HG02798 (cell line): ENCODE data around the gene IRS2.
"Not testable (repeated sequence)": the region's sequence is repeated elsewhere in the genome, so short reads cannot be mapped to it uniquely, and the experiment has no call there.

Source experiments
- ATAC-seq: cut with Tn5 transposase; IDR thresholded peaks from one replicate; pipeline ENCODE4 v1.9.1; 2021; ENCODE audit warnings: mild to moderate bottlenecking; ENCODE audit not compliant: unreplicated experiment, poor library complexity

Gene IRS2

DNA sequence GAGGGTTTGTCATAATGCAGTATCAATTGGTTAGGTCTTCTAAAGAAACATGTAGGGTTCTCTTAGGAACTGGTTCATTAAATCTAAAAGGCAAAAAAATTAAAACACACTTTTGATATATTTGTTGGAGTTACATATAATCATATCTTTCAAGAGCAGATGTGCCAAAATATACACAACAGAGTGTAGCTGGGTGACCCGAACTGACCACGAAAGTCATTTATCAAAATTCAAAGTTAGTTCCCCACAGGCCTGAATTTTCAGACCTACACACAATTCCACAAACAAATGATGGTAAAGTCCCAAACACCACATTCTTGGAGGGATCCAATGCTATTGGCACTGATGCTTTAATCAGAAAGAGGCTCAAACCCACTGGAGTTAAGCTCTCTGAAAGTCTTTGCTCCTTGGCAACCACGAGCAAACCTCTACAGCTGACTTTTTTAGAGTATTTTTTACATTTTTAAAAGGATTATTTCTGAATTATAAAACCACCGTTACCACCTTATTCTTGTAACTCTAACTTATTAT, 50.9 kb downstream of the IRS2 start:
- ATAC-seq, result no peak

DNA sequence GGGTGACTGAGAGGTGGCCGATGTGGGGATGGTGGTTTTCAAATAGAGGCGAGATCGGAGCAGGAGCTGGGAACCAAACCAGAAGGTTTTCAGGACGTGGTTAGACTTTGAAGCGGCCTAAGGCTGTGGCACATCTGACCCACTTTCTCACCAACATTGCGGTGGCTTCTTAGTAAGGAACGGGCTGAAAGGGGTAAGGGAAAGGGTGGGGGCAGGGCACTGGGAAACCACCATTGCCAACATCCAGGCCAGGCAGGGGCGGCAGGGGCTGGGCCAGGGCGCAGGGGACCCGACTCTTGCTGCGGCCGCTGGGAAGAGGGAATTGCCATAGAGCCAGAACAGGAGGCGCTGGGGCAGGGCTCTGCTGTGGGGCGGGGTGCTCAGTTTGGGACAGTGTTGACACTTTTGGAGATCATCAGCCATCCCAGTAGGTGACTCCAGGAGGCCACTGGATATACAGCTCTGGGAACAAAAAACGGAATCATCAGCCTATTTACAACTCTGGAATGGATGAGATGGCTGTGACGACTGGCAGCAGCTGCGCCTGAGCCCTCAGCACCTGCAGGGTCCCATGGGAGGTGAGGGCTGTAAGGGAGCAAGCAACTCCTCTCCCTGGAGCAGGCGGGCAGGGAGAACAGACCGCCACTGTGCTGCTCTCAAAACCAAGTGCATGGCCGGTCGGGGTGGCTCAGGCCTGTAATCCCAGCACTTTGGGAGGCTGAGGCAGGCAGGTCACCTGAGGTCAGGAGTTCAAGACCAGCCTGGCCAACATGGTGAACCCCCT, 52.2 kb downstream of the IRS2 start:
- ATAC-seq, result no peak

DNA sequence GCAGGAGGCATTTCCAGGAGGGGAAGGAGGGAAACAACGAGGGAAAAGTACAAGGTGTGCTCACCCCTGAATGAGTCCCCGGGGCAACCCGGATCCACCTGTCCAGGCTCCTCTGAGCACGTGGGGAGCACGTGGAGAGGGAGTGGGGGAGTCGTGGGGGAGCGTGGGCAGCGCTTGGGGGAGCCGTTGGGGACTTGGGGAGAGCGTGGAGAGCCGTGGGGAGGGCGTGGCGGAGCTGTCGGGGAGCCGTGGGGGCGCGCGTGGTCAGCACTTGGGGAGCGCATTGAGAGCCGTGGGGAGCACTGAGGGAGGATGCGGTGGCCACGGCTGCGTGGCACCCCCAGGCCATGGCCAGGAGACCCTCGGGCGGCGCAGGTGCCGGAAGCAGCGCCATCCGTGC, 52.8 kb downstream of the IRS2 start:
- no peak for ATAC-seq

DNA sequence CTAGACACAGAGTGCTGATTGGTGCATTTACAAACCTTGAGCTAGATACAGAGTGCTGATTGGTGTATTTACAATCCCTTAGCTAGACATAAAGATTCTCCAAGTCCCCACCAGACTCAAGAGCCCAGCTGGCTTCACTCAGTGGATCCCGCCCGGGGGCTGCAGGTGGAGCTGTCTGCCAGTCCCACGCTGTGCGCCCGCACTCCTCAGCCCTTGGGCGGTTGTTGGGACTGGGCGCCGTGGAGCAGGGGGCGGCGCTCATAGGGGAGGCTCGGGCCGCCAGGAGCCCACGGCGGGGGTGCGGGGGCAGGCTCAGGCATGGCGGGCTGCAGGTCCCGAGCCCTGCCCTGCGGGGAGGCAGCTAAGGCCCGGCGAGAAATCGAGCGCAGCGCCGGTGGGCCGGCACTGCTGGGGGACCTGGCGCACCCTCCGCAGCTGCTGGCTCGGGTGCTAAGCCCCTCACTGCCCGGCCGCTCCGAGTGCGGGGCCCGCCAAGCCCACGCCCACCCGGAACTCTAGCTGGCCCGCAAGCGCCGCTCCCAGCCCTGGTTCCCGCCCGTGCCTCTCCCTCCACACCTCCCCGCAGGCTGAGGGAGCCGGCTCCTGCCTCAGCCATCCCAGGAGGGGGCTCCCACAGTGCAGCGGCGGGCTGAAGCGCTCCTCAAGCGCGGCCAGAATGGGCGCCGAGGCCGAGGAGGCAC, 53.8 kb downstream of the IRS2 start:
- ATAC-seq, result not testable (repeated sequence)

DNA sequence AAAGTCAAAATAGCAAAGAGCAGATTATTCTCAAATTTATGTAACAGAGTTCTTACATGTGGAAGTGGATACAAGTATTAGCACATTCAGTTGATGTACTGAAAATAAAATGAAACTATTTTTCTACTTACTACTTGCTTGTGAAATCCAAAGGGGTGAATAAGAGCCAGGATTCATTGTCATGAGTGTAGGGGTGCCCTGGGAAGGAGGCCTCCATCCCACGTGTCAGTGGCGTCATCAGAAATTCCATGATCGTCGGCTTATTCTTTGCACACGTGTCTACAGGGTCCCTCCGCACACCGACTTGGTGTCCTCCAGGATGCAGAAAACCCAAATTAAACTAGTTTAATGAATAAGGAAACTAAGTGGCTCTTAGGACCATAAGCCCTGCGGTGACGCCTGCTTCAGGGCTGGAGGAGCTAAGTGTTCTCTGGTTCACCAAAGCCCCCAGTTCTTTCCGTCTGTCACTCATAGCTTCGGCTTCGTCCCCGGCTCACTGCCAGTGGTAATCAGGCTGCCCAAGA, 55.5 kb downstream of the IRS2 start:
- ATAC-seq, result no peak

DNA sequence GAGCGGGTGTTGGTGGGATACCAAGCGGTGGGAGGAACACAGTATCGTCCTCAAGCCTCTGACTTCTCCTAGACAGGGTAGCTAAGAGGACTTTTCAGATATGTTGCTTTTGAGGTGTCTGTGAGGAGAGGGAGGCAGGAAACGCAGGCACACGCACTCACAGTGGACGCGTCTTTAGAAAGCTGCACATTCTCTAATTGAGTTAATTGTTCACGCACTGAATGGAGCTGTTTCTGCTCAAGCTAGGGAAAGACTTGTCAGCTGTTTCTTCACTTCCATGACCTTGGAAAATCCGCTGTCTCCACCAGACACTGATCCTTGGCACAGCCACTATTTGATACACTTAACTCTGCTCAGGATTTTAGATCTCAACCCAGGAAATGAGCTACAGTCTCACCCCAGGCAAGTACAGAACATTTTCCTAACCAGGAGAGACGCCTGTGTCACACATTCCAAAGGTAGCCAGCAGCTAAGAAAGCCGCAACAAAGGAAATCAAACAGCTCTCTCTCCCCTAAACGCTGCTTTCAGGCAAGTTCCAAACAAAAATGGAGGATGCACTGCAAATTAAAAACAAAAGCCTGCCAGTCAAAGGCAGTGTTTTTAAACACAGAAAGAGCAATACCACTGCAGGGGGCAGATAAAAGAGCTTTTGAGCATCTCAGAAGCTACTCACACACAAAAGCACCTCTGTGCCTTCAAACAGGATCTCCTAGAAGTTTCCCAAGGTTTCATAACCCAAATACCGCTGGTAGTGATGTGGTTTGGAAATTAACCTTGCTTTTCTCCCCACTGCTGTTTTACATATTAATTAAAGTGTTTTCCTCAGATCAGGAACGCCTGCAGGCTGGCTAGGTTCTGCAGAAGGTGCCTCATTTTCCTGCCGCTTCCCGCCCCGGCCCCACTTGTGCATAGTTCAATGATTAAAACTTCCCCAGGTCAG, 57.3 kb downstream of the IRS2 start:
- no peak for ATAC-seq

DNA sequence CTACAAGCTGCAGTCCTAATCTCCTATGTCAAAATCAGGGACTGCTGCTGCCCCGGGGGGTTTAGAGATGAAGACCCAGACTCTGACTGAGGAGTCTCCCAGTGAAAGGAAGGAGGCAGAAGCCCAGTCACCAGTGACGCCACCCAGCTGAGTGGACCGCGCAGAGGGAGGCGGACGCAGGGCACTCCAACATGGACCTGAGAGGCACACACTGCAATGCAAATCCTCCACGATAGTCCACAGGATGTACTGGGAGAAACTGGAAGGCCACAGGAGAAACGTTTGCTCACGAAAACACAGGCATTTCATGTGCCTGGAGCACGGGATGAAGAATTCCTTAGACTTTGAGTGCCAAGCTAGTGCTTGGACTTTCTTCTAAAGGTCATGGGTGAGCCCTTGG, 58.3 kb downstream of the IRS2 start:
- ATAC-seq, result no peak

DNA sequence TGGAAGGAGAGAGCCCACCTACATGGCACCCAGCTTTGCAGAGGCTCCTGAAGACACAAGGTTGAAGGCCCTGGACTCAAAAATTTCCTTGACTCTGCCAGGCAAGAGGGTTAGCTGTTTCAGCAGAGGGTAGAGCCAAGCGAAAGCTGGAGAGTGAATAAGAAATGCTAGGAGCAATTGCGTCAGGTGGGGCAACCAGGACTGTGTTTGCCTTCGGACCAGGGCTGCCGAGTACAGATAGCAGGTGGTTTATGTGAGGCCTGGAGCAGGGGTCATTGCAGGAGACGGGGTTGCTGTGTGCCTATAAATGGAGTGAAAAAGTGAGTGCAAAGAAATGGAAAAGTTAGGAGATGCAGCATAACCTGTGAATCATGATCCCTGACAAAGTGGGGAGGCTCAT, 59.1 kb downstream of the IRS2 start:
- no peak for ATAC-seq

DNA sequence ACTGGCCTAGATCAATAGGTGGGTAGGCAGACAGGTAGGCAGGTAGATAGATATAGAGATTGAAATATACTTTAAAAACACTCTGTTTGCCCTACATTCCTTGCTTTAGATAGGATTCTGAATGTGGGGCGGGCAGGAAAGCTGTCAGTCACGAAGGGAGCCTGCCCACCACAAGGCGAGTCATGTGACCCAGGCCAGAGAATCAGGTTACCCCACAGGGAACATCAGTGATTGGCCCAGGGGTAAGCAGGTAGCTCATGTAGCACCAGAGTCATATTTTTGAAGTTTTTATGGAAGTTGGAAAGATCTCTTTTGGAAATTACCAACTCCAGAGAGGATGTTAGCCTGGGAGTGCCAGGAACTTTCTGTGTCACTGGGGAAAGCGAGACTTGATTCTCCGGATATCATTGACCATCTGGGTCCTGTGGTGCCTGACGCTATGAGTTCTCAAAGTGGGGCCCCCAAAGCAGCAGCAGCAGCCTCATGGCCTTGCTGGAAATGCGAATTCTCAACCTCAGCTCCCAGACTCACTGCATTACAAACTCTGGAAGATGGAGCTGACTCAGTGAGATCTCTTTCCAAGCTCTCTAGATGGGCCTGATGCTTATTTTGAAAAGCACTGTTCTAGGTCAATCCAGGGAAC, 60.3 kb downstream of the IRS2 start:
- ATAC-seq, result no peak

DNA sequence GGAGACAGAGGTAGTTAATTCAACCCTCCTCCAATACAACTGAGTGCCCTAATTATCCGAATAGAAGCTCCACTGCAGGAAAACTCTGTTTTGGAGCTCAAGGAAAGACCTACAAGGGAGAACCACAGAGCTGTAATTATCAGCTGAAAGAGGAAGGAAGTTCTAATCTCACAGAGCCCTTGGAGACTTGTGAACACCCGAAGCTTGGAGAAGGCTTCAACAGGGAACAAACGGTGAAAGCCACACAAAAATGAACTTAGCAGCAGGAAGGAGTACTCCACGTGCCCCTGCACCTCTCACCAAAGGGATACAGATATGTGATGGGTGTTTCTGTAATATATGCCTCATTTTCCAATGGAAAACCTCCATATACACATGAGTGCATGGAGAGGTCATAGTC, 61.1 kb downstream of the IRS2 start:
- ATAC-seq, result no peak

DNA sequence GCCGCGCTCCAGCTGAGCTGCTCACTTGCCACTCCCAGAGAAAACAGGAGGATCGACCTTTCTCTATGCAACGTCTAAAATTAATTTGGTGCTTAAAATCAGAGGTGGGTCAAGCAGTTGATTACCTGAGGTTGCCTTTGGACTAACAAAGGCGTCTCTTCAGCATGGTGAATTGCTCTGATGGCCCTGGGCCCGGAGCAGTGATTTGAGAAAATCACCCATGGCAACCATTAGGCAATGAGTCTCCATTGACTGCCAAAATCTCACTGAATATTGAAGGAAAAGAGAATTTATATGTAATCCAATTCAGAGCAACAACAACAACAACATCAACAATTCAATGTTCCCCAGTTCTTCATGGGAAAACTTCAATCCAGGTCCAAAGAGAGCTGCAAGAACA, 61.8 kb downstream of the IRS2 start:
- no peak for ATAC-seq

DNA sequence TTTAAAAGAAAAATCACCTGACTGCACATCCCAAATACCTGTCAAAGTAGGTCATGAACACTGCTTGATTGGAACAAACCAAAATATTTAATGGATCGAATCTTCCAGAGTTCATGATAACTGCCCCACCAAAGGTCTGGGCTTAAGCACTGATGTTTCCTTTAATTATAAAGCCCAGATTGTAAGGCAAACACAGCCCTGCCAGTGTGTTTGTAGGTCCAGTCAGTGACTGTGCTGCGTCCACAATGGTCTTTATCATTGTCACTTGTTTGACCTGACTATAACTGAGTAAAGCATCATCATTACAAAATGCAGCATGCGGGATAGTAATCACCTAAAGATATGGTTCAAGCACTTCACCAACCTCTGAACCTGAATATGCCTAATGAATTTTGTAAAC, 63.3 kb downstream of the IRS2 start:
- ATAC-seq, result no peak

DNA sequence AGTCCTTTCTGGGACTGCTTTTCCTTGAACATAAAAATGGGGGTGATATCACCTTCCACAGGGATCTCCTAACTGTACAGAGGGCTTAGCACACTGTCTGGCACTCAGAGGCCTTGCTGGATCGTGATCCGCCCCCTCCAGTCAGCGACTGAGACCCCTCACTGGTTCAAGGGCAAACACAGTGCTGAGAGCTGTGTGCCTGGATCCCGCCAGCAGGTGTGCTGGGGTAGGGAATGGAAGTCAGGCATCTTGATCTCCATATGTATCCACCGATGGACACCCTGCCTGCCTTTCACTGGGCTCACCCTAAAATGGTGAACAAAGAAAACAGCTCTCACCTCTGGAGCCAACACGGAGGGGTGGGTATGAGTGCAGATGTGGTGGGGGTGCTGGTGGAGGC, 64.3 kb downstream of the IRS2 start:
- ATAC-seq, result no peak

DNA sequence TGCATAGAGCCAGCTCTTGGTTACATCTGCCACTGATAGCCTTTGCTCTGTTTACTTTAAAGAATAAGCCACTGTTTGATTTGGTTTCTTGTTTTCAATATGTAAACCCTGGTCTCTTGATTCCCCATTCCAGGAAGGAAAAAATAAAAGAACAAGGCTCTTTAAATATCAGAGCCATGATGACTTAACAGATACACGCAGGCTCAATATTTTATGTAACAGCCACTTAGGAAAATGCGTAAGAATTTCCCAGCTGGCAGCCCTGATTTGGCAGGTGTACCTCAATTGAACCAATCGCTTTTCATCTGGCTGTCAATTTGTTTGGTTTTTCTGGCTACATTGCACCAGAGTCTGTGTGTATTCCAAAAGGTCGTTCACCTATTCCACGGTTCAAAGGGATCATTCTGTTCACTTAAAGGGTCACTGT, 65.6 kb downstream of the IRS2 start:
- ATAC-seq, result no peak

DNA sequence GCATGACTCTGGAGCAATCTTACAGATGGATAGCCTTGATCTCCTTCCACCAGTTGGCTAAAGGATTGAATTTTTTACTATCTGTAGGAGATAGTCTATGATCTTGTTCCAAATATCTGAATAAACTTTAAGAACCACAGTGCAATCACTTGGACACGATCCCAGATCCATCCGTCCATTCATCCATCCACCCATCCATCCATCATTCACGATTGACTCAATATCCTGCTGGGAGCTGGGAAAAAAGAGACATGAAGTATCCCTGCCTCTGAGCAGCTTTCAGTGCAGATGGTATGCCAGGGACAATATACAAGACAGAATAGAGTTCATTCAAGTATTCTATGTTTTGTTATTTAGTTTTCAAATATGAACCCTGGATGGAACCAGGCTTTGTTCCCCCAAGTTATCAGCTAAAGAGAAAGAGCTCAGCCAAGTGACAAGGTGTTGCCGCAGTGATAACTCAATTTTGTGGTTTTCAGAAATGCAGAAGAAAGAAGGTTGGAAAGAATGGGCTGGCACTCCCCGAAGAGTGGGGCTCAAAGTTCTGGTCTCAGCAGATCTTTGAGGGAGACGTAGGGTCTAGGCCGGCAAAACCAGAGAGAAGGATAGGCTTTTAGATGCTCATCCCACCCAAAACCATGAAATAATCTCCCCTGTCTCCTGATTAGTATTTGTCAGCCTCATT, 66.3 kb downstream of the IRS2 start:
- ATAC-seq, result no peak

DNA sequence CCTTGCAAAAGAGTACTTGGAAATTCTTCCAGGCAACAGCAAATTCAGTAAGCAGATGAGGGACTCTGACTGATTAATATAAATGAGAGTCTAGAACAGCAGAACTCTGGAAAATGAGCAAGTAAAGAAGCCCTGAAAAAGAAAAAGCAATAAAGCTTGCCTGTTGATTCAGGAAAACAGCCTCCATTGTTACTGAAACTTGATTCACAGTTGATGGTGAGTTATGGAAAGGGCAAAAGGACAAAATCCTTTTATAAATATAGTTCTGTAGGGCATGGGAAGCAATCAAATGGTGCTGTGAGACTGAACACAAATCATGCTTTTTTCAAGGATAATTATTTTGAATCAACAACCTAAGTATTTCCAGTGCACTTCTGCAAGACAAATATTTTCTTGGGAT, 67.7 kb downstream of the IRS2 start:
- no peak for ATAC-seq

DNA sequence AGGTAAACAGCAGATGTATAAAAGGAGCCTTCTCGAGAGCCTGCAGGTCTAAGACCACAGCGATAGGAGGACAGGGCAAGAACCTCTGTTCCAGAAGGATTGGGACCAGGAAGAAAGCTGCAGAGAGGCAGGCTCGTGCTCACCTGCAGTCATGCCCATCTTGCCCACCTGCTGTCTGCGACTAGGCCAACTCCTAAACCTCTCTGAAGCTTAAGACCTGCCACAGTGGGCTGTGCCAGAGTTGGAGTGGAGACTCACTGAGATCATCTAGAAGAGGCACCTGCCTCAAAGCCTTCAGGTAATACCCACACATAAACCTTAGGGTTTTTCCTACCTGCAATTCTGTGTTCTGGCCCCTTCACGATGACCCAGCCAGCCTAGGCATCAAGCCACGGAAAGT, 68.7 kb downstream of the IRS2 start:
- no peak for ATAC-seq

DNA sequence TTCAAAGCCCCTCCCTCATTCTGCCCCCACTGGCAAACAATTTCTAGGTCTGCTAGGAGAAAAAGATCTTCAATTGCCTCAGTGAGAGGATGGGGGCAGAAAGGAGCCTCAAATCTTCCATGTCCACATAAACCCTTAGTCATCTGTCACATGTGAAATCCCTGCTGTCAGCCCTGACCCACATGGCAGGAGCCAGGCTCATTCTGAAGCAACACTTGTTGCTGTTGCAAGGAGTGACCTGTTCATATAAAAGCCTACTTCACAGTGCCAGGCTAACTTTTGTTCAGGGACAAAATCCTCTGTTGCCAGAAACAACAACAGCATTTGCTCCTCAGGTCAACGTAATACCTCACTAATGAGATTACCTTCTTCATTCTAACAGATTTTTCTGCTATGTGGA, 70.5 kb downstream of the IRS2 start:
- no peak for ATAC-seq

DNA sequence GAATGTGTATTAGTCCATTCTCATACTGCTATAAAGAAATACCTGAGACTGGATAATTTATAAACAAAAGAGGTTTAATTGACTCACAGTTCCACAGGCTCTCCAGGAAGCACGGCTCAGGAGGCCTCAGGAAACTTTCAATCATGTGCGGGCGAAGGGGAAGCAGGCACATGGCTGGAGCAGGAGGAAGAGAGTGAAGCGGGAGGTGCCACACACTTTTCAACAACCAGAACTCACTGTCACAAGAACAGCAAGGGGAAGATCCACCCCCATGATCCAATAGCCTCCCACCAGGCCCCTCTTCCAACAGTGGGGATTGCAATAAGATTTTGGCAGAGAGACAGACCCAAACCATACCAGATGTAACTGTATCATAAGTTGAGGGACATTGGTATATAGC, 72.7 kb downstream of the IRS2 start:
- ATAC-seq, result no peak
